Hepatocyte (in vitro differentiated cells): ENCODE data around the gene S100A7. TPM values are rescaled to one million over a fixed set of nuclear protein-coding genes. Genes with fewer than 3 reads are reported as not detected.

Experiments
- DNase-seq: peaks from one replicate; pipeline ENCODE4 v3.0.0-alpha.2; 2016; ENCODE audit warnings: low spot score
- H2AFZ ChIP-seq: fragments of 200-600 bp; sonication (generic); 2 replicates; pipeline ENCODE4 v1.6.0; 2016; ENCODE audit warnings: antibody characterized with exemption, mild to moderate bottlenecking
- H3K27ac ChIP-seq: fragments of 200-600 bp; sonication (generic); 2 replicates; pipeline ENCODE4 v1.5.1; 2016; ENCODE audit warnings: mild to moderate bottlenecking
- H3K27me3 ChIP-seq: fragments of 200-600 bp; sonication (generic); 2 replicates; pipeline ENCODE4 v1.6.1; 2016
- H3K36me3 ChIP-seq: fragments of 200-600 bp; sonication (generic); replicated peaks from 2 replicates; pipeline ENCODE4 v1.5.1; 2016; ENCODE audit warnings: low read depth; ENCODE audit not compliant: insufficient read depth
- H3K4me1 ChIP-seq: fragments of 200-600 bp; sonication (generic); 2 replicates; pipeline ENCODE4 v1.5.1; 2016; ENCODE audit warnings: mild to moderate bottlenecking, moderate library complexity; ENCODE audit not compliant: insufficient read depth
- H3K4me2 ChIP-seq: fragments of 200-600 bp; sonication (generic); 2 replicates; pipeline ENCODE4 v1.6.0; 2016
- H3K4me3 ChIP-seq: fragments of 200-600 bp; sonication (generic); 2 replicates; pipeline ENCODE4 v1.5.1; 2016; ENCODE audit warnings: mild to moderate bottlenecking
- H3K79me2 ChIP-seq: fragments of 200-600 bp; sonication (generic); 2 replicates; pipeline ENCODE4 v1.6.0; 2017; ENCODE audit warnings: mild to moderate bottlenecking
- H3K9me2 ChIP-seq: fragments of 200-600 bp; sonication (generic); replicated peaks from 2 replicates; pipeline ENCODE4 v1.6.0; 2017; ENCODE audit warnings: mild to moderate bottlenecking; ENCODE audit not compliant: insufficient read depth
- H3K9me3 ChIP-seq: fragments of 200-600 bp; sonication (generic); 2 replicates; pipeline ENCODE4 v1.5.1; 2016; ENCODE audit warnings: low read depth, mild to moderate bottlenecking
- H4K20me1 ChIP-seq: fragments of 200-600 bp; sonication (generic); 2 replicates; pipeline ENCODE4 v1.6.0; 2016; ENCODE audit warnings: mild to moderate bottlenecking; ENCODE audit not compliant: insufficient read depth, poor library complexity, severe bottlenecking
- CTCF ChIP-seq: fragments of 200-600 bp; sonication (generic); IDR thresholded peaks from 2 replicates; pipeline ENCODE4 v1.5.1; 2016; ENCODE audit warnings: antibody characterized with exemption, mild to moderate bottlenecking; ENCODE audit not compliant: poor library complexity
- EZH2 ChIP-seq: fragments of 200-600 bp; sonication (generic); IDR thresholded peaks from 2 replicates; pipeline ENCODE4 v1.6.1; 2016; ENCODE audit warnings: antibody characterized with exemption, mild to moderate bottlenecking, borderline replicate concordance
- EZH2phosphoT487 ChIP-seq: fragments of 200-600 bp; sonication (generic); IDR thresholded peaks from one replicate; pipeline ENCODE4 v1.6.1; 2018; ENCODE audit warnings: antibody characterized with exemption, mild to moderate bottlenecking, low read depth, moderate library complexity; ENCODE audit not compliant: unreplicated experiment, severe bottlenecking
- WGBS: methylation state at CpG from one replicate; pipeline ENCODE4 v1.1.6; 2016; ENCODE audit warnings: low lambda C conversion rate; ENCODE audit errors: missing lambda C conversion rate; 5-methylcytosine and 5-hydroxymethylcytosine counted together
- polyA plus RNA-seq: library from polyadenylated mRNA; unstranded; fragments of >200 nt; fragmentation: Nextera tagmentation; extraction: Ambion mirVana; gene quantifications from 2 replicates; pipeline ENCODE4 v1.2.1, GENCODE V29; 2016
- total RNA-seq: library from RNA; depleted of rRNA; stranded (reverse); fragments of >200 nt; gene quantifications from 2 replicates; pipeline ENCODE4 v1.2.3, GENCODE V29; 2014

The S100A7 gene
- total RNA-seq = 0.60 TPM in 1 of 2 replicates, not detected in the other
- 1.0 and 2.5 TPM in 2 replicates for polyA plus RNA-seq

GRCh38 chr1:153460551-153460950 lies at the start of gene S100A7:
TSS of gene S100A7 (minus strand) at chr1:153460651. CDS start at chr1:153459013, 1,638 bp downstream.
- H2AFZ ChIP-seq = no peak within 1 kb of the TSS
- no peaks in the 10 kb centered on the region for H3K79me2 ChIP-seq
- TF ChIP-seq EZH2 (no peak), EZH2phosphoT487 (no peak)
- H3K27me3 ChIP-seq = no peaks in the 10 kb centered on the region
- H4K20me1 ChIP-seq = no peaks in the 10 kb centered on the region
- no peak for DNase-seq
- H3K9me2 ChIP-seq = no peaks in the 10 kb centered on the region
- H3K9me3 ChIP-seq = no peaks in the 10 kb centered on the region
- H3K4me1 ChIP-seq = no peaks in the 10 kb centered on the region
- 77% methylated on average over 4 of the region's 4 CpGs for WGBS
- H3K4me3 ChIP-seq = no peak within 1 kb of the TSS
- no peak within 1 kb of the TSS for H3K27ac ChIP-seq
- H3K4me2 ChIP-seq = no peak within 1 kb of the TSS
- no peaks in the 10 kb centered on the region for H3K36me3 ChIP-seq

GRCh38 chr1:153509729-153510354 lies 49.4 kb upstream of the S100A7 start:
- TF ChIP-seq EZH2phosphoT487 (no peak), CTCF (peak; percentile 41), EZH2 (no peak)
- no peaks in the 10 kb centered on the region for H3K27me3 ChIP-seq
- peak; percentile 44 for DNase-seq
- H4K20me1 ChIP-seq = no peaks in the 10 kb centered on the region
- 53% methylated on average over 4 of the region's 4 CpGs for WGBS
- no peaks in the 10 kb centered on the region for H3K9me2 ChIP-seq
- no peaks in the 10 kb centered on the region for H3K79me2 ChIP-seq
- no peak overlapping the region for H2AFZ ChIP-seq
- no peaks in the 10 kb centered on the region for H3K9me3 ChIP-seq
- no peak overlapping the region for H3K4me3 ChIP-seq
- no peak overlapping the region for H3K4me2 ChIP-seq
- H3K36me3 ChIP-seq = no peaks in the 10 kb centered on the region
- H3K4me1 ChIP-seq = peaks cover 18% of the 10 kb centered on the region
- H3K27ac ChIP-seq = no peak overlapping the region

- TF ChIP-seq CTCF = no peak
- no peak for TF ChIP-seq EZH2phosphoT487
- no peak for TF ChIP-seq EZH2
- Histone ChIP-seq H4K20me1 (no peaks in the 10 kb centered on the region), H3K4me1 (peaks cover 18% of the 10 kb centered on the region), H3K9me3 (no peaks in the 10 kb centered on the region), H3K9me2 (no peaks in the 10 kb centered on the region), H3K27me3 (no peaks in the 10 kb centered on the region), H3K79me2 (no peaks in the 10 kb centered on the region), H3K4me3 (no peak overlapping the region), H2AFZ (no peak overlapping the region), H3K27ac (no peak overlapping the region), H3K4me2 (no peak overlapping the region), H3K36me3 (no peaks in the 10 kb centered on the region)
- no peak for DNase-seq
- 94% methylated on average over 3 of the region's 3 CpGs for WGBS
Measured at GRCh38 chr1:153509036-153509435, 48.6 kb upstream of the S100A7 start.

GRCh38 chr1:153507926-153508583 lies 47.6 kb upstream of the S100A7 start:
- Histone ChIP-seq H3K27ac (peak overlapping the region; percentile 71), H4K20me1 (no peaks in the 10 kb centered on the region), H3K9me3 (no peaks in the 10 kb centered on the region), H3K79me2 (no peaks in the 10 kb centered on the region), H3K4me3 (no peak overlapping the region), H2AFZ (no peak overlapping the region), H3K4me1 (peaks cover 18% of the 10 kb centered on the region), H3K27me3 (no peaks in the 10 kb centered on the region), H3K4me2 (no peak overlapping the region), H3K36me3 (no peaks in the 10 kb centered on the region), H3K9me2 (no peaks in the 10 kb centered on the region)
- 87% methylated on average over 11 of the region's 11 CpGs for WGBS
- no peak for TF ChIP-seq EZH2phosphoT487
- no peak for TF ChIP-seq EZH2
- TF ChIP-seq CTCF = no peak
- no peak for DNase-seq
